Peyer's patch (tissue), 4 donors: ENCODE results near the gene NQO2. TPM values are rescaled to one million over a fixed set of nuclear protein-coding genes. Genes with fewer than 3 reads are reported as not detected.
A peak's percentile ranks its signal among the peaks of the same experiment; 100 is the strongest.
"Not testable (repeated sequence)": the region's sequence is repeated elsewhere in the genome, so short reads cannot be mapped to it uniquely, and the experiment has no call there.

Experiments
- DNase-seq, 3 donors: peaks; one replicate each; pipeline ENCODE4 v3.0.0-alpha.2; 2017 to 2019
- H3K27ac ChIP-seq, 4 donors: fragments of 200-600 bp; sonication (generic); one replicate each; pipeline ENCODE4 v1.5.1; 2016 to 2019
- H3K27me3 ChIP-seq, 2 donors: fragments of 200-600 bp; sonication (generic); one replicate each; pipeline ENCODE4 v1.5.1; 2019
- H3K36me3 ChIP-seq, 3 donors: fragments of 200-600 bp; sonication (generic); one replicate each; pipeline ENCODE4 v1.5.1; 2016 to 2019
- H3K4me1 ChIP-seq, 4 donors: fragments of 200-600 bp; sonication (generic); one replicate each; pipeline ENCODE4 v1.5.1; 2016 to 2019
- H3K4me3 ChIP-seq, 4 donors: fragments of 200-600 bp; sonication (generic); 1 replicate in 3 of 4; 2 replicates in 1 of 4; pipeline ENCODE4 v1.5.1; 2016 to 2019; ENCODE audit warnings: mild to moderate bottlenecking in 1 of 4
- H3K9me3 ChIP-seq, 4 donors: fragments of 200-600 bp; sonication (generic); one replicate each; pipeline ENCODE4 v1.5.1; 2016 to 2019; ENCODE audit warnings: mild to moderate bottlenecking in 1 of 4
- POLR2A ChIP-seq, 2 donors: fragments of 450-650 bp; IDR thresholded peaks; one replicate each; pipeline ENCODE4 v1.5.1; 2017; ENCODE audit warnings: antibody characterized with exemption in 2 of 2, mild to moderate bottlenecking in 2 of 2, moderate library complexity in 2 of 2
- total RNA-seq, 4 donors: library from RNA; depleted of rRNA; stranded (reverse); fragments of >200 nt; gene quantifications; one replicate each; pipeline ENCODE4 v1.1.0, GENCODE V29; 2016
- TF ChIP-seq, protein P1 (sequence below), 6 experiments: fragments of 450-650 bp in 4 of 6; fragments of 200-600 bp in 2 of 6; sonication (generic) in 1 of 6; IDR thresholded peaks; one replicate each; pipeline ENCODE4 v1.5.1; 2017 to 2019; ENCODE audit warnings: antibody characterized with exemption in 6 of 6, mild to moderate bottlenecking in 3 of 6, moderate library complexity in 1 of 6

The NQO2 gene
- total RNA-seq, 4 donors from 2014 or later = 22.1 to 60.8 (median 29.3) TPM

DNA sequence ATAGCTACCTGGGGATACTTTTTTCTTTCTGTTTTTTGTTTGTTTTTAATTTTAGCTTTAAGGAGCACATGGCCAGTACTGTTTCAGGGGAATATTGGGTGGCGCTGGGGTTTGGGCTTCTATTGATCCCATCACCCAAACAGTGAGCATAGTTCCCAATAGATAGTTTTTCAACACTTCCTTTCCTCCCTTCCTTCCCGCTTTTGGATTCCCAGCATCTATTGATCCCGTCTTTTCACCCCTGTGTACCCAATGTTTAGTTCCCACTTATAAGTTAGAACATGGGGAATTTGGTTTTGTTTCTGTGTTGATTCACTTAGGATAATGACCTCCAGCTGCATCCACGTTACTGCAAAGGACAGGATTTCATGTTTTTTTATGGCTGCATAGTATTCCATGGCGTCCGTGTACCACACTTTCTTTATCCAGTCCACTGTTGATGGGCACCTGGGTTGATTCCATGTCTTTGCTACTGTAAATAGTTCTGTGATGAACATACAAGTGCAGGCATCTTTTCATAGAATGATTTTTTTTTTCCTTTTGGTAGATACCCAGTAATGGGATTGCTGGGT, 20.1 kb downstream of the NQO2 start:
- no peak overlapping the region for H3K4me3 ChIP-seq
- H3K9me3 ChIP-seq = no peaks in the 10 kb centered on the region
- no peaks in the 10 kb centered on the region for H3K27me3 ChIP-seq
- peaks cover 0 to 26% (median 0%) of the 10 kb centered on the region in 3 donors for H3K36me3 ChIP-seq
- no peak overlapping the region for H3K27ac ChIP-seq
- no peak for DNase-seq
- no peak for TF ChIP-seq POLR2A (IDR thresholded peaks at IDR 0.05)
- TF ChIP-seq, protein P1, sequence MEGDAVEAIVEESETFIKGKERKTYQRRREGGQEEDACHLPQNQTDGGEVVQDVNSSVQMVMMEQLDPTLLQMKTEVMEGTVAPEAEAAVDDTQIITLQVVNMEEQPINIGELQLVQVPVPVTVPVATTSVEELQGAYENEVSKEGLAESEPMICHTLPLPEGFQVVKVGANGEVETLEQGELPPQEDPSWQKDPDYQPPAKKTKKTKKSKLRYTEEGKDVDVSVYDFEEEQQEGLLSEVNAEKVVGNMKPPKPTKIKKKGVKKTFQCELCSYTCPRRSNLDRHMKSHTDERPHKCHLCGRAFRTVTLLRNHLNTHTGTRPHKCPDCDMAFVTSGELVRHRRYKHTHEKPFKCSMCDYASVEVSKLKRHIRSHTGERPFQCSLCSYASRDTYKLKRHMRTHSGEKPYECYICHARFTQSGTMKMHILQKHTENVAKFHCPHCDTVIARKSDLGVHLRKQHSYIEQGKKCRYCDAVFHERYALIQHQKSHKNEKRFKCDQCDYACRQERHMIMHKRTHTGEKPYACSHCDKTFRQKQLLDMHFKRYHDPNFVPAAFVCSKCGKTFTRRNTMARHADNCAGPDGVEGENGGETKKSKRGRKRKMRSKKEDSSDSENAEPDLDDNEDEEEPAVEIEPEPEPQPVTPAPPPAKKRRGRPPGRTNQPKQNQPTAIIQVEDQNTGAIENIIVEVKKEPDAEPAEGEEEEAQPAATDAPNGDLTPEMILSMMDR (IDR thresholded peaks at IDR 0.05) = no peak
- H3K4me1 ChIP-seq = peaks cover 0 to 44% (median 6%) of the 10 kb centered on the region in 4 donors

GRCh38 chr6:3020976-3021598, 21.4 kb downstream of the NQO2 start:
- H3K4me1 ChIP-seq = peaks cover 0 to 48% (median 6%) of the 10 kb centered on the region in 4 donors
- DNase-seq = peak in 1 of 3 donors; percentile 9
- H3K27me3 ChIP-seq, H3K27ac ChIP-seq, H3K9me3 ChIP-seq, H3K4me3 ChIP-seq: not testable (repeated sequence)
- H3K36me3 ChIP-seq = peaks cover 0 to 15% (median 0%) of the 10 kb centered on the region in 3 donors

- no peak for TF ChIP-seq POLR2A (IDR thresholded peaks at IDR 0.05)
- TF ChIP-seq, protein P1 (IDR thresholded peaks at IDR 0.05) = no peak
- peak in 2 of 3 donors; percentile 54 to 65 for DNase-seq
- peak overlapping the region; percentile 73 to 93 (median 86) for H3K27ac ChIP-seq
- no peaks in the 10 kb centered on the region for H3K9me3 ChIP-seq
- H3K4me1 ChIP-seq = peaks cover 4 to 61% (median 10%) of the 10 kb centered on the region in 4 donors
- H3K4me3 ChIP-seq = peak overlapping the region; percentile 33 to 55 (median 46)
- H3K36me3 ChIP-seq = peaks cover 0 to 15% (median 0%) of the 10 kb centered on the region in 3 donors
- H3K27me3 ChIP-seq = no peaks in the 10 kb centered on the region
These were observed 23.3 kb downstream of the NQO2 start for GRCh38 chr6:3022765-3023662.

DNA sequence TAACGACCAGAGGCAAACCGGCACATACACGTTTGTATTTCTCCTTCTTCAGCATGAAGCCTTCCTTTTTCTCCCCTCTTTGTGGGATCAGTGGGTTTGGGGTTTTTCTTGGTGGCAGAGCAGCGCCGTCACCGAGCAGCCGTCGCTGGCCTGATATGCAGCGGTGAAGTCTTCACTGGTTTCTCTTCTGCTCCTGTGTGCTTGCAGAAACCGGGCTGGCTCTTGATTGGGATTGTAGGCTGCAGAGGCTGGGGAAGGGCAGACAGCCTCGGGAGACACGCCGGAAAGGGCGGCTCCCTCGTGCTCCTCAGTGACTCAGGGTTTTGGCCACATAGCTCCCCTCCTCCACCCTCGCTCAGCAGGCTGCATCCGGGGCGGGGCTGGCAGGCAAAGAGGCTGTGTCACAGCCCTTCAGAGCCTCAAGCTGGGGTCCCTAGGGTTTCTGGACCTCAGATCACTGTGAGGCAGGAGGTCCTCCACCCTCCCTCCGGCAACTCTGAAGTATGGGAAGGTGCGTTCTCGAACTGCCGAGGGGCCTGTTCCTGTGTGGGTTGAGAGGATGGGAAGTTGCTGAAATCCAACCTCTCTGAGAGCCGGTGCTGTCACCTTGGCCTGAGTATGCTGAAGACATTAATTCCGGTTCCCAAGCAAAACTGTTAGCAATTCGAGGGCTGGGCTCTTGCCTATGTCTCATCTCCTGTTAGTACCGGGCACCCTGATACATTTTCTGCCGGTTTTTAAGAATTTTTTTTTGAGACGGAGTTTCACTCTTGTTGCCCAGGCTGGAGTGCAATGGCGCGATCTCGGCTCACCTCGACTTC, 24.2 kb downstream of the NQO2 start:
- TF ChIP-seq, protein P1 (IDR thresholded peaks at IDR 0.05) = no peak
- TF ChIP-seq POLR2A (IDR thresholded peaks at IDR 0.05) = peak in 1 of 2 donors; percentile 65
- H3K27me3 ChIP-seq = no peaks in the 10 kb centered on the region
- peaks cover 0 to 15% (median 0%) of the 10 kb centered on the region in 3 donors for H3K36me3 ChIP-seq
- peak overlapping the region; percentile 33 to 55 (median 46) for H3K4me3 ChIP-seq
- DNase-seq = peak; percentile 93 to 97 (median 94)
- no peaks in the 10 kb centered on the region for H3K9me3 ChIP-seq
- H3K4me1 ChIP-seq = peaks cover 4 to 61% (median 10%) of the 10 kb centered on the region in 4 donors
- H3K27ac ChIP-seq = peak overlapping the region; percentile 73 to 93 (median 86)

GRCh38 chr6:3026791-3027626, 27.3 kb downstream of the NQO2 start:
- Histone ChIP-seq H3K27me3 (no peaks in the 10 kb centered on the region), H3K4me1 (peaks cover 4 to 42% (median 10%) of the 10 kb centered on the region in 4 donors), H3K9me3 (no peaks in the 10 kb centered on the region), H3K27ac (peak overlapping the region; percentile 44 to 75 (median 60)), H3K4me3 (no peak overlapping the region), H3K36me3 (no peaks in the 10 kb centered on the region)
- TF ChIP-seq, protein P1 (IDR thresholded peaks at IDR 0.05) = no peak
- peak in 2 of 3 donors; percentile 65 to 73 for DNase-seq

DNA sequence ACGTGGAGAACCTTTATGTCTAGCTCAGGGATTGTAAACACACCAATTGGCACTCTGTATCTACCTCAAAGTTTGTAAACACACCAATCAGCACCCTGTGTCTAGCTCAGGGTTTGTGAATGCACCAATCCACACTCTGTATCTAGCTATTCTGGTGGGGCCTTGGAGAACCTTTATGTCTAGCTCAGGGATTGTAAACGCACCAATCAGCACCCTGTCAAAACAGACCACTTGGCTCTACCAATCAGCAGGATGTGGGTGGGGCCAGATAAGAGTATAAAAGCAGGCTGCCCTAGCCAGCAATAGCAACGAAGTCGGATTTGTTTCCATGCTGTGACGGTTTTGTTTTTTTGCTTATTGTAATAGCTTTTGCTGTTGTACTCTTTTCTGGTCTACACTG, 28.5 kb downstream of the NQO2 start:
- DNase-seq, H3K36me3 ChIP-seq, H3K27ac ChIP-seq, H3K9me3 ChIP-seq, H3K27me3 ChIP-seq, H3K4me3 ChIP-seq: not testable (repeated sequence)
- H3K4me1 ChIP-seq = peaks cover 4 to 31% (median 10%) of the 10 kb centered on the region in 4 donors
